ENCODE results near the gene C1orf56.
A peak's percentile ranks its signal among the peaks of the same experiment; 100 is the strongest.

C1orf56 gene

DNA sequence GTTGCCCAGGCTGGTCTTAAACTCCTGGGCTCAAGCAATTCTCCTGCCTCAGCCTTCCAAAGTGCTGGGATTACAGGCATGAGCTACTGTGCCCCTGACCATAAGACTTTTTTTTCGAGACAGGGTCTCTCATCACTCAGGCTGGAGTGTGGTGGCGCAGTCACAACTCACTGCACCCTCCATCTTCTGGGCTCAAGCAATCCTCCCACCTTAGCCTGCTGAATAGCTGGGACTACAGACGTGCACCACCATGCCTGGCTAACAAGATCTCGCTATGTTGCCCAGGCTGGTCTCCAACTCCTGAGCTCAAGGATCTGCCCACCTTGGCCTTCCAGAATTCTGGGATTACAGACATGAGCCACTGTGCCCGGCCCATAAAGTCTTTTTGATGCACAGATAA lies 1.9 kb downstream of the C1orf56 start:
- ChIA-PET CTCF (interaction anchor here (0.6 kb wide), 1 partner anchor 517 kb away, joined by 4 read pairs; no protein-coding TSS in a partner anchor), POLR2A (ENCODE audit: low non-redundant PET) (interaction anchor here (0.7 kb wide), 1 partner anchor 107 kb away, joined by 5 read pairs; the partner anchor contains the start of gene TNFAIP8L2)
- no peak for DNase-seq (ENCODE audit: low spot score)

DNA sequence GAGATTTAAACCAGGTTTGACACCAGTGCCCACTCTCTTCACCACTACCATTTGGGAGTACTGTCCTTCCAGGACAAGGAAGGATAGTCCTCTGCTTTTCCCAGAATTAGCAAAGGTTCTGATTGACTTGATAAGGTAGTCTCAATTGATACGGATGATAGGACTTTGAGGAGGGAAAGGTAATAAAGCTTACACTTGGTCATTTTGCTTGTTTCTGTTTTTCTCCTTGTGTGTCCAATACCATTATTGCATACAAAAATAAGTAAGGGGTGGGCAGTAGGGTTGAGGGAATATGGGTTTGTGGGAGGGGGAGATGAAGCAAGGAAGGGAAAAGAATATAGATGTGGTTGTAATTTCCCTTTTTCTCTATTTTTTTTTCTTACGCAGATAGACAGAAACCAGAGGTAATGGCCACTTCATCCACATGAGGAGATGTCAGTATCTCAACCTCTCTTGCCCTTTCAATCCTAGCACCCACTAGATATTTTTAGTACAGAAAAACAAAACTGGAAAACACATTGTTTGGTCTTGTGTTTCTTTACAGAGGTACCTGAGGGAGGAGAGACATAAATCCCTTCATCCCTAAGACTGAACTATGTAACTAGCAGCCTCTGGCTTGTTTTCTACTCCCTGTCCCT lies 2.6 kb downstream of the C1orf56 start:
- CTCF ChIA-PET = no interaction called here
- POLR2A ChIA-PET (ENCODE audit: low non-redundant PET) = no interaction called here
- TF ChIP-seq, protein P1, sequence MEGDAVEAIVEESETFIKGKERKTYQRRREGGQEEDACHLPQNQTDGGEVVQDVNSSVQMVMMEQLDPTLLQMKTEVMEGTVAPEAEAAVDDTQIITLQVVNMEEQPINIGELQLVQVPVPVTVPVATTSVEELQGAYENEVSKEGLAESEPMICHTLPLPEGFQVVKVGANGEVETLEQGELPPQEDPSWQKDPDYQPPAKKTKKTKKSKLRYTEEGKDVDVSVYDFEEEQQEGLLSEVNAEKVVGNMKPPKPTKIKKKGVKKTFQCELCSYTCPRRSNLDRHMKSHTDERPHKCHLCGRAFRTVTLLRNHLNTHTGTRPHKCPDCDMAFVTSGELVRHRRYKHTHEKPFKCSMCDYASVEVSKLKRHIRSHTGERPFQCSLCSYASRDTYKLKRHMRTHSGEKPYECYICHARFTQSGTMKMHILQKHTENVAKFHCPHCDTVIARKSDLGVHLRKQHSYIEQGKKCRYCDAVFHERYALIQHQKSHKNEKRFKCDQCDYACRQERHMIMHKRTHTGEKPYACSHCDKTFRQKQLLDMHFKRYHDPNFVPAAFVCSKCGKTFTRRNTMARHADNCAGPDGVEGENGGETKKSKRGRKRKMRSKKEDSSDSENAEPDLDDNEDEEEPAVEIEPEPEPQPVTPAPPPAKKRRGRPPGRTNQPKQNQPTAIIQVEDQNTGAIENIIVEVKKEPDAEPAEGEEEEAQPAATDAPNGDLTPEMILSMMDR (conservative IDR thresholded peaks at IDR 0.05; ENCODE audit: low read depth) = no peak
- no peak for DNase-seq (ENCODE audit: low spot score)
- no peak overlapping the region for H3K27ac ChIP-seq

More for the DNA sequence above, 1.9 kb downstream of the C1orf56 start:
- TF ChIP-seq, protein P1 (conservative IDR thresholded peaks at IDR 0.05; ENCODE audit: low read depth) = no peak
- peak overlapping the region; percentile 87 for H3K27ac ChIP-seq

DNA sequence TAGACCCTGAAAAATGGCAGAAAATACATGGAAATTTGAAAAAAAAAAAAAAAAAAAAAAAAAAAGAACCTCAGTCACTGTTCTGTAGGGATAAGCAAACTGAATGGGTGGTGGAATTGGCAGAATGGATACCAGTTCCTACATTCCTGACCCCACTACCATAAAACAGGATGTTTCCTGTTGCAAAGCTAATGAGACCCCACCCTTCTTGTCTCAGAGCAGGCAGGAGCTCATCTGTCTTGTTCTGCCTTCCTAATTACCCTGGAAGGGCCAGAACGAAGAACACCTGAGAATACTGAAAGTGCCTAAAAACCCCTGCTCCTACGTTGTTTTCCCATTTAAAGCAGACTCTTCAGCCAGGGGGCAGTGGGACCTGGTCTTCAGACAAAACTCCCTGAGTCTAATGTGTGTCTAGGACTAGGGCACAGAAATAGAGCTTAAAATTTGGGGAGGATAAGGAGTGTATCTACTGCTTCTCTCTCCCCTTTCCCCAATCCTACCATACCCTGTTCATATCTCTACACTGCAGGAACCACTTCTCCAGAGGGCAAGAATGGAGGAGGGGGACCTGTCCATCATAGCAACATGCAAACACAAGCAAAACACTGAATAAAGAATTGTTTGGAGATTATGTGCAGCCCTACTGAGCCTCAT lies 3.9 kb downstream of the C1orf56 start:
- ChIA-PET CTCF (no interaction called here), POLR2A (ENCODE audit: low non-redundant PET) (no interaction called here)
- DNase-seq (ENCODE audit: low spot score) = no peak
- no peak overlapping the region for H3K27ac ChIP-seq
- TF ChIP-seq, protein P1 (conservative IDR thresholded peaks at IDR 0.05; ENCODE audit: low read depth) = no peak

DNA sequence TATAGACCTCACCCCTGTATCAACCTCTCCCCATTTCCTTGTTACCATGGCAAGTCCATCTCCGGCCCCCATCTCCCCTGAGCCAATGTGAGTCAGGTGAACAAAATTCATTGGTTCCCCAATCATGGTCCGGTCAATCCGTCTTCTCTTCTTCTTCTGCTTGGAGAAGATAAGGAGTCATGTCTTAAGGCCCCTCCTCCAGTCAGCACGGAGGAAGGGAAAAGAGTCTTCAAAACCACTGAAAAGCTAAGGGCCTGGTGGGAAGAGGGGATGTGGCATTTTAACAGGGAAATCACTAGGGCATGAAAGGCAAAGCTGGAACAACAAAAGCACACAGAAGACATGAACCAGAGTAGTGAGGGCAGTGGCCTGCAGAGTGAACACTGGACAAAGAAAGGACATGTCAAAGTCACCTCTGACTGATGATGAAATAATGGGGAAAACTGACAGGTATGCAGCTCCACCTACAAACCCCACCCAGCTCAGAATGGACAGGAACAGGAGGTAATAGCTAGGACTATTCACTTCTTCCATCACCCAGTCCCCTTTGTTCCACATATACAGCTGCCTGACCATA lies 7.5 kb downstream of the C1orf56 start:
- TF ChIP-seq, protein P1 (conservative IDR thresholded peaks at IDR 0.05; ENCODE audit: low read depth) = no peak
- no peak for DNase-seq (ENCODE audit: low spot score)
- peak overlapping the region; percentile 56 for H3K27ac ChIP-seq
- CTCF ChIA-PET = interaction anchor here (0.5 to 1.3 kb wide), 3 partner anchors 16 to 1270 kb away, joined by 3 to 11 read pairs (median 5); partner anchors contain the start of genes FLG and GABPB2
- POLR2A ChIA-PET (ENCODE audit: low non-redundant PET) = no interaction called here

DNA sequence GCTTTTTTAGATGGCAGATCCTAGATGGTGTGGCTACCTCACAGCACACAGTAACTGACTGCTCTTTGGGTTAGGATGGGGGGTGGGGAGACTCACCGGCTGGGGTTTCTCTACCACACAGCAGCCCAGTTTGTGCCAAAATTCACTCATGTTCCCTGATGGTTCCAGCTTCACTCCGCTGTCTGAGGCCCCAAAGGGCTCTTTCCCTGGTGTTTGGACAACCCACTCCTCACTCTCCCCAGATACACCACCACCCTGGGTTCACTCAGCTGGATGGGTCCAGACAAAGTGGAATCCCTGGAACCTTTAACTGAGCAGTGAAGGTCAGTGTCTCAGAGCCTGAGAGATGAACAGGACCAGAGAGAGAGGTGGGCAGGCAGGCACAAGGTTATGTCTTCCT lies 8.0 kb downstream of the C1orf56 start:
- POLR2A ChIA-PET (ENCODE audit: low non-redundant PET) = no interaction called here
- CTCF ChIA-PET = interaction anchor here (1.0 kb wide), 1 partner anchor 31 kb away, joined by 5 read pairs; no protein-coding TSS in a partner anchor

DNA sequence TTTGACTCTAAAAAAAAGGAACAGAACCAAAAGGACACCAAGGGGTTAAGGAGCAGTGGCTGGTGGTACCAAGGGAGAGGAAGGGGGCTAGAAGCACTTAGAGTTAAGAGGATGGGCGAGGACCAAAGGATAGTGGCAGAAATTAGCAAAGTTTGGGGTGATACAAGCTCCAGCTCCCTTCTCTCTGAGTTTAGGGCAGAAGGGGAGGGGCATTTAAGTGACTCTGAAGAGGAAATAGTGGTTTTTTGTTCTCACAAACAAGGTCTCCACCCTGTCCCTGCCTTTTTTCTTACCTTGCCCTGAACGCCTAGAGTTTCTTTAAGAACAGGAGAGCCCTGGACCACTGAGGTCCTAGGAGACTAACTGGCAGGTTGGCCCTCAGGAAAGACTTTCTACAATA lies 8.6 kb downstream of the C1orf56 start:
- H3K27ac ChIP-seq = no peak overlapping the region
- DNase-seq (ENCODE audit: low spot score) = no peak
- ChIA-PET POLR2A (ENCODE audit: low non-redundant PET) (no interaction called here), CTCF (interaction anchor here (1.0 kb wide), 1 partner anchor 32 kb away, joined by 5 read pairs; no protein-coding TSS in a partner anchor)
- TF ChIP-seq, protein P1 (conservative IDR thresholded peaks at IDR 0.05; ENCODE audit: low read depth) = no peak

More for the DNA sequence above, 8.0 kb downstream of the C1orf56 start:
- TF ChIP-seq, protein P1 (conservative IDR thresholded peaks at IDR 0.05; ENCODE audit: low read depth) = no peak
- no peak for DNase-seq (ENCODE audit: low spot score)
- H3K27ac ChIP-seq = peak overlapping the region; percentile 56

Data from RWPE1 (cell line).